ENCODE results near the gene ZNF638. TPM values are rescaled to one million over a fixed set of nuclear protein-coding genes. Genes with fewer than 3 reads are reported as not detected.

Gene ZNF638
- total and polyA plus RNA-seq, 9 of the 15 experiments (the other 6 are each of a cell fraction or from before 2014, with no cell fraction given) = 53.3 to 165 (median 98.8) TPM

GRCh38 chr2:71462641-71463341, 131.2 kb downstream of the ZNF638 start (continued):
- TF ChIP-seq PKNOX1 (IDR thresholded peaks at IDR 0.05) = no peak
- no peak for TF ChIP-seq TRIM28 (IDR thresholded peaks at IDR 0.05)
- no peak for TF ChIP-seq ARID2 (IDR thresholded peaks at IDR 0.05)
- no peak for TF ChIP-seq USF2 (CRISPR knock-in tag; IDR thresholded peaks at IDR 0.05)
- TF ChIP-seq TBP (optimal IDR thresholded peaks at IDR 0.05; ENCODE audit: low read depth, low read length) = no peak
- TF ChIP-seq POLR2G (IDR thresholded peaks at IDR 0.05; ENCODE audit: low read depth, low read length) = no peak
- TF ChIP-seq SIX5 (IDR thresholded peaks at IDR 0.05; ENCODE audit: borderline replicate concordance in 1 of 2, insufficient read depth in 1 of 2, low read depth in 1 of 2, low read length in 2 of 2) = no peak
- TF ChIP-seq ZBED1 (IDR thresholded peaks at IDR 0.05) = no peak
- no peak for TF ChIP-seq TCF7L2 (IDR thresholded peaks at IDR 0.05; ENCODE audit: low read depth, low read length)
- TF ChIP-seq JUND (IDR thresholded peaks at IDR 0.05; ENCODE audit: borderline replicate concordance, low read depth, low read length) = no peak
- no peak for TF ChIP-seq JUND (tag; IDR thresholded peaks at IDR 0.05; ENCODE audit: borderline replicate concordance, low read depth, low read length)
- no peak for TF ChIP-seq ZNF124 (CRISPR knock-in tag; IDR thresholded peaks at IDR 0.05)
- TF ChIP-seq ARID4B (CRISPR knock-in tag; IDR thresholded peaks at IDR 0.05) = no peak
- no peak for TF ChIP-seq WHSC1 (IDR thresholded peaks at IDR 0.05; ENCODE audit: low read length)

All from K562 (cell line).